Stimulated activated CD8-positive, alpha-beta memory T cell treated with anti-CD3 and anti-CD28 coated beads, Interleukin-15, amount 100 ng/mL, for 1 hour (primary cell): ENCODE results near the gene TUBB6.

Experiments used
- DNase-seq: peaks from one replicate; pipeline ENCODE4 v3.0.0-alpha.2; 2020; ENCODE audit warnings: low read depth

The TUBB6 gene

DNA sequence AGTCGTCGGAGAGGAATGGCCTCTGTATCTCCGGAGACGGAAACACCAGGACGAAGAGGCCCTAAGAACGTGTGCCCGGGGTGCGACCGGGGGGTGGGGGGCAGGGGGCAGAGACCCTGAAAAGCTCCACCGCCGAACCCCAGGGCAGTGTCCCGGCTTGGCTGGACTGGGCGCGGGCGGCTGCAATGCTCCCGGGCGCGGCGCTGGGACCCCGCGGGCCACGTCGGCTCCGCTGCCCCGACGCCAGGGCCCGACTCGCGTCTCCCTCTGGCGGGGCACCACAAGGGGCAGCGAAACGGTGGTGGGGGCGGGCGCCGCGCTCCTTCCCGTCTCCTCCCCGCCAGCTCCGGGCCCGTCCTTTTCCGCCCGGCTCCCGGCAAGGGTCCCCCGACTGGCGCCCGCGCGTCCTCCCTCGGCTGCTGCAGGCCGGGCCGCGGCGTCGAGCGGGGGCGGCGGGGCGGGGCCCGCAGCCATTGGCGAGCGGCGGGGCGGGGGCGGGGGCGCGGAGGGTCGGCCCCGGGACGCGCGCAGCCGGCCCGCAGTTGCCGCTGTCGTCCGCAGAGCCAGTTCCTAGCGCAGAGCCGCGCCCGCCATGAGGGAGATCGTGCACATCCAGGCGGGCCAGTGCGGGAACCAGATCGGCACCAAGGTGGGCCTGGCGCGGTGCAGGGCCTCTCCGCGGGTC lies at the start of gene TUBB6:
Gene TUBB6 (plus strand): TSS at position 541 of the 685 bp plus-strand sequence. CDS start 52 bp downstream, at position 593.
- no peak for DNase-seq

DNA sequence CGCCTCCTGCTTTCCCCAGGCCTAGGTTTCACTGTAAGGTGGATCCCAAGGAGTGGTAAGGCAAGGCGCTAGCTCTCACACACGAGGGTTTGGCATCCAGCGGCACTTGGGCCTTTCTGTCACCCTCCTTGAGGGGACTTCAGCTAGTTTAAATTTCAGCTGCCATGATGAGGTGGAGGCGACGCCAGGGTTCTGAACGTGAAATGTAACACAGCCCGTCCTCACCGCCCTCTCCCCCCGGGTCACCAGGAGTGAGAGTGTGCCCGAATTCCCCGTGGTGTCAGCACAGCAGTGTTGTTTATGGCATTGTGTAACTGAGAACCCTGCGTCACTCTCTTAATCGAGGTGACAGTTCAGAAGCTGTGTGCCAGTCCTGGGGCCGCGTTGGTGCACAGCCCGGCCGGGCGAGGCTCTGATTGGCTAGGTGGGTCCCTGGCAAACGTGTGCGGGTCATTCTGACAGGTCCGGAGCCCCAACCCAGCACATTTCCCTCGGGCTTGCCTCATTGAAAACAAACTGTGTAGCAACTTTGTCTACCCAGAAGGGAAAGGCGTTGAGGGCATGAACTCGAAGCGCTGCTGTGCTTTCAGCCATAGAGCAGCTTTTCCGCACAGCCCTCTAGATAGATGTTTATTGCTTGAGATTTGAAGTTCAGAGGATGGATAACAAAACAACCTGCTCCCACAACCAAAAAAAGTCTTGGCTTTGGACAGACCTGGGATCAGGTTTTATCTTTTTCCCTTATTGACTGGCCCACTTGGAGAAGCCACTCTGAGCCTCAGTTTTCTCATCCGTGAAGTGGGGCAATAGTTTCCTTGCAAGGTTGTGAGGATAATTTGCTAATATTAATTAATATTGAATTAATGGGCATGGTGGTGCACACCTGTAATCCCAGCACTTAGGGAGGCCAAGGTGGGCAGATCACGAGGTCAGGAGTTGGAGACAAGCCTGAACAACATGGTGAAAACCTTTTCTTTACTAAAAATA lies 49.0 kb upstream of the TUBB6 start:
- no peak for DNase-seq

DNA sequence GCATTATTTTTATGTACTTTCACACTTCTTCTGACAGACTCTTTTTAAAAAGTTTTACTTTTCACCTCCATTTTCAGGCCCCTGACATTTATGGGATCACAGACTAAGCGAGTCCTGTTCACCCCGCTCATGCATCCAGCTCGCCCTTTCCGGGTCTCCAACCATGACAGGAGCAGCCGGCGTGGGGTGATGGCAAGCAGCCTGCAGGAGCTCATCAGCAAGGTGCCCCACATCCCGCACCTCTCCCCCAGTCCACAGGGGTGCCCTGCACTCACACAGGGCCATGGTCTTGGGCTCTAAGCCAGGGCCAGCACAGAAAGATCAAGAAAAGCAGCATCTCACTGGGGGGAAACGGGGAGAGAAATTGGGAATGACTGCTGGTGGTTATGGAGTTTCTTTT lies 45.3 kb upstream of the TUBB6 start:
- no peak for DNase-seq

DNA sequence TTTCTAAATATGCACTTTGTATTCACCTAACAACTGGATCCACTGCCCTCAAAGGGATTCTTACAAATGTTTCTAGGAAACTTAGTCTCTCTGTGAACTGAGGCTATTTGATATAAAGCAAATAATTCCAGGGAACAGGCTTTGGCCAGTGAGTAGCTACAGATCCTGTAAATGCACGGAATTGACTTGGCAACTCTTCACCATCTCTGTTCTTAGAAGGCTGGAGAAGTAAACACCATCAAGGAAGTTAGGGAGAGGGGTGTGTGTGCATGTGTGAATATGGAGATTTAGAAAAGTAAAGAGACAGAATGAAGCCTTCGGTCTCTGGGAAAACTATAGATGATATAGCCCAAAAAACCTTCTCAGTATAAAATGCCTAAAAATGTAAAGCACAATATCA lies 43.2 kb upstream of the TUBB6 start:
- no peak for DNase-seq

DNA sequence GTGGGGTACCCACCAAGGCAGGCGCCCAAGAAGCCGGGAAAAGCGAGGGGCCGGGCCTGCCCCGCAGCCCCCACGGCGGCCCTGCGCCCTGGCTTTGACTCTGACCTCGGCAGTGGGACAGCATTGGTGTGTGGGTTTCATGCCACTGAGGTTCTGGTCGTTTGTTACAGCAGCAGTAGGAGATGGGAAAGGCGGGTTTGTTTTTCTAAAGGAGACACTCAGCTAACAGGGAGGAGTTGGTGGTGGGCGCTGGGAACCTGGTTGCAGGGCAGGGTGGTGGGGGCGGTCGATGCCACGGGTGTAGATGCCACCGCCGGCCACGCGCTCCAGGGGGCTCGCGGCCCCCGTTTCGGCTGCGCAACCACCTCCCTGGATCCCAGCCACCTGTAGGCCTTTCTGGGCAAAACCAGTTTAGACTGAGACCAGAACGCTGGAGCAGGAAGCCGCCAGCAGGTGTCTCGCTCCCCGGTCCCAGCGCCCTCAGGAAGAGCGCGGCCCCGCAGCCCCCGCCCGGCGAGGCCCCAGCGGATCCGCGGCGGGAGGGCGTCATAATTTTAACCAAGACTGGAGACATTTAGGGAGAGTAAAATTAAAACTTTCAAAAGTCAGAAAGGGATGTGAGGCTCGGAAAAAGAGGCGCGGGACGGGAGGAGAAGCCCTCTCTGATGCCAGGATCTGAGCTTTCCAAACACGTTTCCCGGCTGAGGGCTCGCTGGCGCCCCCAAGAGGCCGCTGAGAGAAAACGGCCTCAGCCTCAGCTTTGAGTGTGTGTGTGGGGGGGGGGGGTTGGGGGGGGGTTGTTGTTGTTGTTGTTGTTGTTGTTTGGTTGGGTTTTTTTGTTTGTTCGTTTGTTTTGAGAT lies 36.4 kb upstream of the TUBB6 start:
- DNase-seq = peak; percentile 7

DNA sequence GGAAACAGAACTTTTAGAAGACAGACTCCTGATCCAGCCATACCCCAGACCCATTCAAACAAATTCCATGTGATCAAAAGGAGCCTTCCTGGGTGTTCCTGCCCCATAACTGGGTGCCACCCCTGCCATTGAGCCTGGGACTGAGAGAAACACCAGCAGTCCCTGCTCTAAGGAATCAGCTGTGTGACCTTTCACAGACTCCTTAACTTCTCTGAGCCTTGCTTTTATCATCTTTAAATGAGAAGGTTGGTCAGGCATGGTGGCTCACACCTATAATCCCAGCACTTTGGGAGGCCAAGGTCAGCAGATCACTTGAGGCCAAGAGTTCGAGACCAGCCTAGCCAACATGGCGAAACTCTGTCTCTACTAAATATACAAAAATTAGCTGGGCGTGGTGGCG lies 33.2 kb upstream of the TUBB6 start:
- no peak for DNase-seq

DNA sequence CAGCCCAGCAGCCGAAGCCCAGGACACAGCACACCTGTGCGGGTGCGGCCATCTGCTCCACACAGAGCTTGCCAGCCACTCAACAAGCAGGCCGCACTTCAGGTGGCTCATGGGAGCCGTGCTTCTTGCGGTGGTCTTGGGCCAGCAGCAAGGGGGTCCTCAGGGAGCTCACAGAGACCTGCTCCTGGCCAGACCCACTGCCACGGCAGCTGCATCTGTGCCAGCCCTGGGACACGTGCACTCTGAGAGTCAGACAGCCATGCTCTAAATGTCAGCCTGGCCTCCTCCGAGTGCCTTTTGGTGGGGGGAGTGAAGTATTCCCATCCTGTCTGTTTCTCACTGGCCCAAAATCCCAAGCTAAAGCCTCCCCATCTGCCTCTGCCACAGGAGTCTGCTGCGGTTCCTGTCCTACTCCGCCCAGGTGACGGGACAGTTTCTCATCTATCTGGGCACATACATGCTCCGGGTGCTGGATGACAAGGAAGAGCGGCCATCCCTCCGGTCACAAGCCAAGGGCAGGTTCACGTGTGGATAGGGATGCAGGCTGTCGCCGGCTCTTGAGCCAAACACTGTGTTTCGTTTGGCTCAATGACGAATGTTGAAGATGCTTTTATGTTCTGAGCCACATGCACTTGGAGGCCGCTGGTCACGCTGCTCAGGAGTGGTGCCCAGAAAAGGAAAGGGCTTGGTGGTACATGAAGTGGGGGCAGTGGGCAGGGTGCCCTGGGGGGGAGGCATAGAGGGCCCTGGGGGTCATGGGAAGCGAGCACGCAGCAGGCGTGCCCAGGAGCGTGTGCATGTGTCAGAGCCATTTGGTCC lies 31.1 kb upstream of the TUBB6 start:
- no peak for DNase-seq

DNA sequence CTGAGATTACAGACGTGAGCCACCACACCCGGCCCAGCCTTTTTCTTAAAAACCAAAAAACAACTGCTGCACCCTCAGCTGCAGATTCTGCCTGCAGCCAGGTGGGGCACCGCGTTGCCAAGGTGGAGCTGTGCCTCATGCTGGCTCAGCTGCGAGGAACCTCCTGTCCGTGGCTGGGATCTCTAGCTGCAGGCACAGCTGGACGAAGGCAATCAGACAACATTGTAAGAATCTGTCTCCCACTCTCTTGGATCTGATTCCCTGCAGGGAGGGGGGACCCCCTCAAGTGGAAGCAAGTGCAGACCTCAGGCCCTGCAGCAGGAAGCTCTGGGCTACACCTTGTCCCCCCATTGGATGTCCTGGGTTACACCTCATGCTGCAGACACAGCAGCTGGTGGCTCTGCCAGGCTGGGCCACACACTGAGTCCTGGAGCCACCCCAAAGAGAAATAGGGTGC lies 29.8 kb upstream of the TUBB6 start:
- no peak for DNase-seq

DNA sequence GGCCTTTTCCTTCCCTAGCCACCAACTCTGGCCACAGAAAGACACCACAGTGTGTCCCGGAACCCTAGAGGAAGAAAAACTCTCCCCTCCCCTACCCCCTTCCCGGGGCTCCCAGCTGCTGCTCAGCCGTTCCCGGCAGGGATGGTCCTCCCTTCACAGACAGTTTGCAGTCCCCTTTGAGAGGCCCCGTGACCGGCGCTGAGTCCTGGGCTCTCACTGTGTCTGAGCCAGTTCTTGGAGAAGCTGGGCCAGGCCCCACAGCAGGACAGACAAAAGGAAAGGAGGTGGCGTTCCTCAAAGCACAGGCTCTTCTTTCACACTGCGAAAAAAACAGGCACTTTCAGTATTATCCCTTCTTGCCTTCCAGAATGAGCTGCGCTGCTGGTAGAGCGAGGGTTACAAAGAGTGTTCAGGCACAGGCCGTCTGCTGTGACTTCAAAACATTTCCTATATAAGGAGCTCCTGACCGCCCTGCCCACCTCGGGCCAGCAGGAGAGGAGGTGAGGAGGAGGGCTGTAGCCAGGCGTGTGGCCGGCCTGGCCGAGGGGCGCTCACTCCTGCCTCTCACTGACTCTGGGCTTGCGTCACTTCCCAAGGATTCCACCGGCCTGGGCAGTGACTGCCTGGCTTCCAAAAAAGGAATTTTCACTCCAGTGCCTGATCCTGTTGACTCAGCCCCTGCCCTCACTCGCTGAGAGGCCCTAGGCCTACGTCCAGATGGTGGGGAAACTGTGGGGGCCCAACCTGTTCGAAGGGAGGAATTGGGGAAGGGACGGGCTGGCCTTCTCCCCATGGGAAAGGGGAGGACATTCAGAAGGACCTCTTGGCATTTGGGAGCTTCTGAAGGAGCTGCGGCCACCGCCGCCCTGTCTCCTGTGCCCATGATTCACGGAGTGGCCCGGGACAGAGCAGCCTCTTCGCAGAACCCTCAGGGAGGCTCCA lies 29.0 kb upstream of the TUBB6 start:
- DNase-seq = no peak

DNA sequence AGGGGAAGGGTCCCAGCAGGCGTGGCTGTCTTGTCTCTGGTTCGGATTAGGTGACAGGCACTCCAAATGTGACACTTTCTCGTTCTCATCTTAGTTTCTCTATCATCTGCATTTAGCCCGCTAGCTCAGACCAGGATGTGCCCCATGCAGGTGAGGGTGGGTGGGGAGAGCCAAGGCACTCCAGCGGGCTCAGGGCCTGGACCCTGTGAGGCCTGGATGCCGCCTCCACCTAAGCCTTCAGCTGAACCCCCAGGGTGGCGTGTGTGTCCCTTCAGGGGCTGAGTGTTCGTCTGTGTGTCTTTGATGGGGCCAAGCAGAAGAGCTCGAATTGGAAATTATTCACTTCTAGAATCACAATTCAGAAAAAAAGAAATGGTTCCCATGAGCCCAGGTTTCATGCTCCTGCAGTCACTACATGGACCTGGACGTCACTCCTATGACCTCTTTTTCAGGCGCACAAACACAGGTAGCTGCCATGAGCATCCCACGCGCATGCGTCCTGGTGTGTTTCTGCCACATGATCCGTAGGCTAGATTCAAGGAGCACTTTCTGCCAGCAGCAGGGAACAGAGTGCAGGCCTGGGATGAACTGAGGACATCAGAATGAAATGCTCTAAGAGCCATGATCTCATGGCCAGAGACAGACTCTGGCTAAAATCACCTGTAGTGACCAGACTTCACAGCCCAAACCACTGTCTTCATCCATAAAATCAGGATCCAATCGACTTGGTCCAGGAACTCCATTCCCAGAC lies 28.1 kb upstream of the TUBB6 start:
- no peak for DNase-seq

DNA sequence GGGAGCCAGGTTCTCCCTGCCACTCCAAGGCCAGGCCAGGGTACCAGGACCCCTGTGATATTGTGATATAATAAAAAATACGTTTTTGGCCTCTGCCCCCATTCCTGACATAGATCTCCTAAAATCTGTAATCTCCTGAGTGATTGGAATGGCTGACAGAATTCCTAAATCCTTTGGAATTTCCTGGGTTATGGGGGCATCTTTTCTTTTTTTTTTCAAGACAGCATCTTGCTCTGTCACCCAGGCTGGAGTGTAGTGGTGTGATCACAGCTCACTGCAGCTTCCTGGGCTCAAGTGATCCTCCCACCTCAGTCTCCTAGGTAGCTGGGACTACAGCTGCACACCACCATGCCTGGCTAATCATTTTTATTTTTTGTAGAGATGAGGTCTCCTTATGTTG lies 26.2 kb upstream of the TUBB6 start:
- no peak for DNase-seq

DNA sequence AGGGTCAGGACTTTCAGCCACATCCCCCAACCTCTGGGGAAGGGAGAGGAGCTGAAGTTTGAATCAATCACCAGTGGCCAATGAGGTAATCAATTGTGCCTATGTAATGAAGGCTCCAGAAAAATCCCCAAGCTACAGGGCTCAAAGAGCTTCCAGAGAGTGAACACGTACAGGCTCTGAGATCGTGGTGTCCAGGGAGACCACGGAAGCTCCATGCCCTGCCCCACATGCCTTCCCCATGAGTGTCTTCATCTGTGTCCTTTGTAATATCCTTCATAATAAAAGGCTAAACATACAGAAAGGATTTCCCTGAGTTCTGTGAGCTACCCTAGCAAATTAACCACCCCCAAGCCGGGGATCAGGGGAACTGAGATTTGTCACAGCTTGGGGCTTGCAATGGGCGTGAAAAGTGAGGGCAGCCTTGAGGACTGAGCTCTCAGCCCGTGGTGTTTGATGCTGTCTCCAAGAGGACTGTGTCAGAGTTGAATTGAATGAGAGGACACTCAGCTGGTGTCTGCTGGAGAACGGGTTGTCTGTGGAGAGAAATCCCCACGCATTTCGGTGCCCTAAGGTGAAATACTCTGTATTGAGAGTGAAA lies 25.5 kb upstream of the TUBB6 start:
- DNase-seq = no peak

DNA sequence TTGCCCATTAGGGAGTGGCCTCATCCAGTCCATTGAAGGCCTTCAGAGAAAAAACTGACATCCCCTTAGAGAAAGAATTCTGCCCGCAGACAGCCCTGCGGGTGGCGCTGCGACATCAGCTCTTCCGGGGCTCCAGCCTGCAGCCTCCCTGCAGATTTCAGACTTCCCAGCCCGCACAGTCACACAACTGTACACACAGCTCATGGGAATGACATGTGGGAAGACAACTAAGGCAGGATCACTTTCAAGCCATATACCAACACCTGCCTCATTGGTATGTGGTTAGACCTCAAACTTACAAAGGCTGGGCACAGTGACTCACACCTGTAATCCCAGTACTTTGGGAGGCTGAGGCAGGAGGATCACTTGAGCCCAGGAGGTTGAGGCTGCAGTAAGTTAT lies 24.8 kb upstream of the TUBB6 start:
- no peak for DNase-seq

DNA sequence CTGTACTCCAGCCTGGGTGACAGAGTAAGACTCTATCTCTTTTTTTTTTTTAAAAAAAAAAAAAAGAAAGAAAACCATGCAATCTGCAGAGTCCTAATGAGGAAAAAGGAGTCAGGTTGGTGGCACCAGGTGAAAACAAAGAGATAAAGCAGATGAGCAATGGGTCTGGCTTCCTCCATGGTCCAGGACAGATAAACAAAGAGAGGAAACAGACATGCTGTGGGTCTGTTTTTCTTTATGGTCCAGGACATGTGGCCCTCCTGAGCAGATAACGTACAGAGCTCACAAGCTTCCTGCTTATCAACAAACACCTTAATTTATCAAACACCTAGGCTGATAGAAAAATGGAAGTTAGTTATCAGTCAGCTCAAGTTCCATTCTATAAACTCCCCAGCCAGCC lies 24.4 kb upstream of the TUBB6 start:
- no peak for DNase-seq

DNA sequence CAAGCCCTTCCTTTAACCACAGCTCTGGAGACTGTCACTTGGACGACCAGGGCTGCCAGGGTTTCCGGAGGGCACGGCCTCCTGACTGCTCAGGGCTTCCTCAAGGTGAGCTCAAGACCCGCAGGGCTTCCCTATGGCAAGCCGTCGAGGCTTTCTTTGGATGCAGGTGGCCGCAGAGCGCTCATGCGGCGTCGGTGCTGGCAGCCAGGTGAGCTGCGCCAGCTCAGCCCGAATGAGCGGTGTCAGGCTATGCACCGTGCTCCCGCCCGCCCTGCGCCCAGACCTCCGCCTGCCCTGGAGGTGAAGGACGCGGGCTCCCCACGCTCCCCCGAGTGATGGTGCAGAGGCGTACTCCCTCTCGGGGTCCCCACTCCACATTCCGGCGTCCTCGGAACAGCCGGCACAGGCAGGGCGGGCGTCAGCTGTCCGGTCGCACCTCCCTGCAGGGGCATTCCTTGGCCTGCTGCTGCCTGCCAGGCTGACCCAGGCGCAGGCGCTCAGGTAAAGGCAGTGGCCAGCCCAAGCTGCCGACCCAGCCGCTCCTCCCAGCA lies 20.8 kb upstream of the TUBB6 start:
- DNase-seq = no peak

DNA sequence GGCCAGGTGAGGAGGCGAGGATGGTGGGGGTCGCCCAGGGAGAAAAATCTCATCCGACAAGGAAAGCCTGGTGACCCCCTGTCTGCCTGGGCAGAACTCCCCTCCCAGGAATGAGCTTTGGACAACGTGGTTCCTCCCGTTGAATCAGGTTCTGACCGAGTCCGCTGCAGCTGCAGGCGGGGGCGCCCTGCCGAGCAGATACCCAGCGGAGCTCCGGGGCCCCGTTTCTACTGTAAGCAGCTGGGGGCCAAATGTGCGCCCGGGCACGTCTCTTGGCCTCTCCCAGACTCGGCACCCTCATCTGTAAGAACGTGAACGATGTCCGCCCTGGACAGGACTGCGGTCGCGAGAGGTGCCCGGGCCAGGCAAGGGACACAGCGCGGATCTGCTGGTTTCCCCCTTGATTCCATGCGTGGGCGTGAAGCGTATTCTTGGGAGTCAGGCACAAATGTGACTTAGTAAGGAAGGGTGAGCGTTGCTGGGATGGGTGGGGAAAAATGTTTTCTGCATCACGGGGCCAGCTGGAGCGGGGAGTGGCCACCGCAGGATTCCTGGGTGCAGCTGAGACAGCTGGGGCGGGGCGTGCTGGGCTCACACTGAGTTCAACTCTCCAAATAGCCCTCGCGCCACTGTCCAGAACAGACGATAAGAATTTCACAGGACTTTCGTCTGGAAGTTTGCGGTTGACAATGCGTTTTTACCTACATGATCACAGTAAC lies 20.2 kb upstream of the TUBB6 start:
- DNase-seq = no peak

DNA sequence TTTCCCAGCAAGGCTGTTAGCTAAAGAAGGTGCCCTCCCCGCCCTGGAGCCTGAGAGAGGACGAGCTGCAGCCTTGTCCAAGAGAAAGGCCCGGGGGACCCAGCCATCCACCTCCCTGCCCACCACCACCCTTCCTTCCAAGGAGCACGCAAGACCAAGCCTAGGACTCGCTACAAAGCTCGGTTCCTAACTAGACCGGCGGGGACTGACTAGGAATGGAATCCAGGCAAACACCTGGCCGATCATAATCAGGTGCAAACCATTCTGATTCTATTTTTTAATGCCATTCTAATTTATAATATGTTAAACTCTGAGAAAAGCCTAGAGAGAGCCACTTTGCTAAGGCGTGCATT lies 19.7 kb upstream of the TUBB6 start:
- DNase-seq = no peak

DNA sequence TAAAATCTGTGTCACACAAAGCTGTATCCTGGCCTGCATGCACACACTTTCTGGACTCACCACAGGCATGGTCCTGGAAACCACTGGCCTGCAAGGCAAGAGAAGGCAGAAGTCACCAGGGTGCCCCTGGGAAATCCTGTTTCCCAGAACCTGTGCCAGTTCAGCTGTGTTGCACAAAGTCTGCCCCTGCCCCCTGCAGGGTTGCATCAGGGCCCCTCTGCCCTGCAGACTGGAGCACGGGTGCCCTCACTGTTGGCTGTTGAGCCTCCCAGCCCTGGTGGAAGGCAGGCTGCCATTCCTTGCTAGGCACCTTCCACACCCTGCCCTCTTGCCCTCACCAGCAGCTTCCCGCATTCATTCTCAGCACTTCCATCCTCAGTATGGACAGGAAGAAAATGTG lies 18.0 kb upstream of the TUBB6 start:
- no peak for DNase-seq
